ENCODE measurements around the gene SPINK4. TPM values are rescaled to one million over a fixed set of nuclear protein-coding genes. Genes with fewer than 3 reads are reported as not detected.
A peak's percentile ranks its signal among the peaks of the same experiment; 100 is the strongest.

The SPINK4 gene, protein sequence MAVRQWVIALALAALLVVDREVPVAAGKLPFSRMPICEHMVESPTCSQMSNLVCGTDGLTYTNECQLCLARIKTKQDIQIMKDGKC
- not detected for total RNA-seq

DNA sequence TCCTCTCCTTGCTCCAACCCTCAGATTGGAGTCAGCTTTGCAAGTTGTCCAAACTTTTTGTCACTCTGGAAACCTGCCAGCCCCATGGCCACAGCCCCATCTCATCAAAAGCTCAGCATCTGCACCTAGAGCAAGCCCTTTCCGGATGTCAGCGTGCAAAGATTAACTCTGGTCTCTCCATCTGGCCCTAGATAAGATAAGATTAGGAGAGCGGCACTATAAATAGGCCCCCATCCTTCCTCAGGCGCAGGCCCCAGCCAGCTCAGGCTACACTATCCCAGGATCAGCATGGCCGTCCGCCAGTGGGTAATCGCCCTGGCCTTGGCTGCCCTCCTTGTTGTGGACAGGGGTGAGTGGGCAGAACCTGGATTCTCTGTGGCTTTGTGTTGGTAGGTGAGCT lies at the start of gene SPINK4:
TSS of gene SPINK4 (plus strand) at position 247 of the 400 bp plus-strand sequence. CDS start at position 289, 42 bp downstream.
- DNase-seq (ENCODE audit: low spot score): no peak
- no peak for ATAC-seq

- DNase-seq (ENCODE audit: low spot score) (no peak), ATAC-seq (no peak)
These were observed 47.3 kb upstream of the SPINK4 start for GRCh38 chr9:33192493-33193255.

DNA sequence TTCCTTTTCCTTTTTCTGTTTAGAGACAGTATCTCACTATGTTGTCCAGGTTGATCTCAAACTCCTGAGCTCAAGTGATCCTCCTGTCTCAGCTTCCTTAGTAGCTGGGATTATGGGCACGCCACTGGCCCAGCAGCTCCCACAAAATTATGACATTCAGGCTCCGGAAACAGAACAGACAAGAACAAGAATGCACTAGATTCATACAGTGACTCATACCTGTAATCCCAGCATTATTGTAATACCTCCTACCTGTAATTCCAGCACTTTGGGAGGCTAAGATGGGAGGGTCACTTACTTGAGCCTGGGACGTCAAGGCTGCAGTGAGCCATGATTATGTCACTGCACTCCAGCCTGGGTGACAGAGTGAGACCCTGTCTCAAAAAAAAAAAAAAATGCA lies 46.1 kb upstream of the SPINK4 start:
- DNase-seq (ENCODE audit: low spot score) (no peak), ATAC-seq (no peak)

DNA sequence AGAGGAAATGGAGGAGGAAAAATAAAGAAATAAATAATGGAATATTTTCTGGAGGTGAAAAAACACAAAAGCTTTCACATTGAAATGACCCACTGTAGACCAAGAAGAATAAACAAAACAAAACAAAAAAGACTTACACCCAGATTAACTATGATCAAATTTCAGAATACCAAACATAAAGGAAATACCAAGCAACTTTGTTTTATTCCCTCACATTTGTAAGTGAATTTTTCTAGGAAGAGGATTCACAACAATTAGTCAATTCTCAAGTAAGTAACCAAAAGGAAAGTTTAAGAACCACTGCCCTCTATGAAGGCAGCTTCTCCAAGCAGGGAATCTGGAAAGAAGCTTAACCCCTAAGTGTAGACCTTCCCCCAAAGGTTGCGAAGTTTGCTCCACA lies 43.2 kb upstream of the SPINK4 start:
- DNase-seq (ENCODE audit: low spot score) (no peak), ATAC-seq (no peak)

GRCh38 chr9:33197279-33198152 lies 42.5 kb upstream of the SPINK4 start:
- DNase-seq (ENCODE audit: low spot score) (no peak), ATAC-seq (no peak)

GRCh38 chr9:33198165-33198564 lies 41.8 kb upstream of the SPINK4 start:
- no peak for DNase-seq (ENCODE audit: low spot score)
- ATAC-seq: no peak

GRCh38 chr9:33202018-33202417 lies 37.9 kb upstream of the SPINK4 start:
- ATAC-seq (no peak), DNase-seq (ENCODE audit: low spot score) (no peak)

DNA sequence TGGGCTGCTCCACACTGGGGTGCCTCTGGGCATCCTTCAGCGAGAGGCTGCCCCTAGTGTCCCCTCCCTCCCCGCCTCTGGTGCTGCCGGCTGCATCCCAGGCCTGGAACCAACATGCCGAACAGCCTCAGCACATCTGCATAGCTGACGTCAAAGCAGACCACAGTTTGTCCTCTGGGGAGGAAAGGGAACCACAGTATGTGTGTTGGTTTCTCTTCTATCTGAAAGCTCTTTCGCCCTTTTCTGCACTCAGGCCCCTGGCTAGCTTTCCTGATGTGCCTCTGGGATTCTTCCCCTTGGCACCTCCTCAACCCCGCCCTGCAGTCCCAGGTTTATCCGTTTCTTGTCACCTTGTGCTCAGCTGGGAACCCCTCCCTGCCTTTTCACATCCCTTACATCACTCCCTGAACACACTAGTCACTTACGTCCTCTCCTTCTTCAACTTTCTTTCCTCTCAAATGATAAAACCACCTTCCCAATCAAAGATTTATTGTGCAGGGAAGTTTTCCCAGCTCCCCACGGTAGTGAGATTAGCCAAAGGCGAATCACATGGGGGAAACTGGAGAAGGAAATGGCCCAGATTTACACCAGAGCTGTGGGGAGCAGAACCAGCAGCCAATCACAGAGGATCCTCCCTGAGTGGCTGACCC lies 37.3 kb upstream of the SPINK4 start:
- DNase-seq (ENCODE audit: low spot score) (no peak), ATAC-seq (no peak)

- ATAC-seq (no peak), DNase-seq (ENCODE audit: low spot score) (no peak)
These were observed 30.6 kb upstream of the SPINK4 start for GRCh38 chr9:33209394-33209793.

DNA sequence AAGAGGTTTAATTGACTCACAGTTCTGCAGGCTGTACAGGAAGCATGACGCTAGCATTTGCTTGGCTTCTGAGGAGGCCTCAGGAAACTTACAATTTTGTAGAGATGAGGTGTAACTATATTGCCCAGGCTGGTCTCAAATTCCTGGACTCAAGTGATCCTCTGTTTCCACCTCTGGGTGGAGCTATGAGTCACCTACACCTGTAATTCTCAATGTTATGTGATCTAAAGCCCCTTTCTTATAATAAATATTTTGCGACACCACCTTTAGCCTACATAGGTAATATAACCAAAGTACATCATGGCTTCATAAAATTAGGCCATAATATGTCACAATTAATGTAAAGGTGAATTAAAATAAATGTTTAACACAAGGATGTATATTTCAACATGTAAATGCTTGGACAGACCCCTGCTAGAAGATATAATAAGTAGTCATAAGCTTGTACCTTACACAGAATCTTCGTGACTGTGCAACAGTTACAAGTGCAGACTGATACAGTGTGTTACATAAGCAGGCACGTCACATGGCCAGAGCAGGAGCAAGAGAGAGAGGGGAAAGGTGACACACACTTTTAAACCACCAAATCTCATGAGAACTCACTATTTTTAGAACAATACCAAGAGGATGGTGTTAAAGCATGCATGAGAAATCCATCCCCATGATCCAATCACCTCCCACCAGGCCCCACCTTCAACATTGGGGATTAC lies 29.8 kb upstream of the SPINK4 start:
- DNase-seq (ENCODE audit: low spot score) (no peak), ATAC-seq (peak; percentile 71)

DNA sequence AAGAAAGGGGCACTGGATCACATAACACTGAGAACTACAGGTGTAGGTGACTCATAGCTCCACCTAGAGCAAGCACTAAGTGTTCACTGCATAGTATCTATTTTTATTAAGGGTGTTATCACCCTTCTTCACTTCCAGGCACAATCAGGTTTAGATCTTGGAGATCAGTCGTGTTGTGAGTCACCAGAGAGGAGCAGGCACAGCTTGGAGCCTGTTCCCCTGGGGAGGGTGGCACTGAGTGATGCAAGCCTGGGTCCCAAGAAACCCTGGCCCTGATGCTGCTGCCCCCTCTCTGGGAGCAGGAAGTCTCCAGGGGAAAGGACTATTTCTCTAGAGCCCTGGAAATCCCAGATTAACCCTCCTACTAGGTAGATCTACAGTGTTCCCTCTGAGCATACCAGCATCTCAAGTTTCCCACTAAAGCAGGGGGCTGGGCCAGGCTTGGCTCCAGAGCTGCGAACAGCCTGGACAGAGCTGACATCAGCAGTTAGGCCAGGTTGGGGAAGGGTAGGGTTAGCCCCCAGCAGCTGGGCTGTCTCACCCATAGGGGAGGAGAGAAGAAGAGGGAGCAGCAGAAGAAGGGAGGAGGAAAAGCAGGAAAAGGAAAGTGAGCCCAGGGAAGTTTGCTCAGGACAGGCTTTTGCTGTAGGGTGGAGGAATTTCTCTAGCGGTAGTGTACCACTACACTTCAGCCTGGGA lies 28.1 kb upstream of the SPINK4 start:
- ATAC-seq: peak; percentile 31
- DNase-seq (ENCODE audit: low spot score): peak; percentile 33

DNA sequence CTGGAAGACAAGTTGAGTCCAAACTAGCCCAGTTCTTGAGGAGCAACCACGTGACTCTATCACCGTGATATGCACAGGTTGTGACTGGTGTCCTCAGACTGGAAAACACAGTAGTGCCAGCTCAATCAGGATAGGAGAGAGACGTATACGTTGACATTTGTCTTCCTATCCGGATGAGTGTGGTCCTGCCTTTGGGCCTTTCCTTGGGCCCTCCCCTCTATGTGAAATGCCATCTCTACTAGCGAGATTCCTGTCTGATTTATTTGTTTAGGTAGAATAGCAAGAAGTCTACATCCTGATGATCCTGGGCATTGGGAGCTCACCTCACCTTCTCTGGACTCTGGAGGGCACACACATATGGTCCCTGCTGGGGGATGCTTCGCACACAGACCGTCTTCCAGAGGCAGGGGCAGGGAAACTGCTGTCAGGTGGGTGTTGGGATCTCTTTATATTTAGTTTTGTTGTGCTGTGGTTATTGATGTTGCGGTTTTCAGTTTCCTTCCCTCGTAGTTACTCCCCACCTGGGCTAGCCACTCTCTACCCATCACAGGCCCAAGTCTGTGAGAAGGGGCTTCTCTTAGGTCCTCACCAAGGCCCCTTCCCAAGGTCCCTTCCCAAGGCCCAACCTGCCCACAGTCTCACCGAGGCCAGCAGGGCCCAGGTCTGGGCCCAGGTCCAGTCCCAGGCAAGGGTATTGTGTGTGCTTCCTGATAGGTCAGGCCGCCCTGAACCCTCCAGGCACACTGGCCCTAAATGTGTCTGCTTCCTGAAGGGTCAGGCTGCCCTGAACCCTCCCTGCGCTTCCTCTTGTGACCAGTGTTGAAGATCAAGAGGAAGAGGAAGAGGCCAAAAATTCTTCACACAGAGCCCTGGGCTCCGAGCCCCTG lies 19.0 kb upstream of the SPINK4 start:
- DNase-seq (ENCODE audit: low spot score) (no peak), ATAC-seq (peak; percentile 70)

- ATAC-seq (no peak), DNase-seq (ENCODE audit: low spot score) (no peak)
These were observed 18.4 kb upstream of the SPINK4 start for GRCh38 chr9:33221568-33221884.

DNA sequence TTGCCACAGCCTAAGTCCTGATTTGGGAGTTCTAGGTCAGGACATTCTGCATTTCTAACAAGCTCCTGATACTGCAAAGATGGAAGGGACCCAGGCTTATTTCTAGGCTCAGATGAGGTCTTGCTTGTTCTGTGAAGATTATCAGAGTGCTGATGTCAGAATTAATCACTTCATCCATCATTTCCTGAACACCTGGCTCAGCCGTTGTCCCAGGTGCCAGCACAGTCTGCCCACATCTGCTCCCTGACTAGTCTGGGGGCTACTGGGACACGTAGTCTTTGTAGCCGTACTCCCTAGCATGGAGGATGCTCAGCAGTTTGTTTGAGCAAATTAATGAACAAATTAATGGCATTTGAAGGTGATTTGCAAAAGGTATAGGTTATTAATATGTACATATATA lies 17.9 kb upstream of the SPINK4 start:
- DNase-seq (ENCODE audit: low spot score): no peak
- no peak for ATAC-seq

DNA sequence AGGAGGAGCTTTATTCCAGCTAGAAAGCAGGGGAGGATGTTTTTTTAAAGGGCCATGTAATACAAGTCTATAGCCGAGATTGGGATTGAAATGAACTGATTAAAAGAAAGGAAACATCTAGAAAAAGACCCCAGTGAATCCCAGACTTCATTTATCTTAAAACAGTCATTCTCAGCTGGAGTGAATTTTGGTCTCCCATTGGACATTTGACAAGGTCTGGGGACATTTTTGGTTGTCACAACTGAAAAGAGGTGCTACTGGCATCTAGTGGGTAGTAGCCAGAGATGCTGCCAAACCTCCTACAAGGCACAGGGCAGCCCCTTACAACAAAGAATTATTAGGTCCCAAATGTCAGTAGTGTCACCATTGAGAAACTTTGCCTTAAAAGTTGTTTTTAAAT lies 16.3 kb upstream of the SPINK4 start:
- ATAC-seq: no peak
- DNase-seq (ENCODE audit: low spot score): no peak

DNA sequence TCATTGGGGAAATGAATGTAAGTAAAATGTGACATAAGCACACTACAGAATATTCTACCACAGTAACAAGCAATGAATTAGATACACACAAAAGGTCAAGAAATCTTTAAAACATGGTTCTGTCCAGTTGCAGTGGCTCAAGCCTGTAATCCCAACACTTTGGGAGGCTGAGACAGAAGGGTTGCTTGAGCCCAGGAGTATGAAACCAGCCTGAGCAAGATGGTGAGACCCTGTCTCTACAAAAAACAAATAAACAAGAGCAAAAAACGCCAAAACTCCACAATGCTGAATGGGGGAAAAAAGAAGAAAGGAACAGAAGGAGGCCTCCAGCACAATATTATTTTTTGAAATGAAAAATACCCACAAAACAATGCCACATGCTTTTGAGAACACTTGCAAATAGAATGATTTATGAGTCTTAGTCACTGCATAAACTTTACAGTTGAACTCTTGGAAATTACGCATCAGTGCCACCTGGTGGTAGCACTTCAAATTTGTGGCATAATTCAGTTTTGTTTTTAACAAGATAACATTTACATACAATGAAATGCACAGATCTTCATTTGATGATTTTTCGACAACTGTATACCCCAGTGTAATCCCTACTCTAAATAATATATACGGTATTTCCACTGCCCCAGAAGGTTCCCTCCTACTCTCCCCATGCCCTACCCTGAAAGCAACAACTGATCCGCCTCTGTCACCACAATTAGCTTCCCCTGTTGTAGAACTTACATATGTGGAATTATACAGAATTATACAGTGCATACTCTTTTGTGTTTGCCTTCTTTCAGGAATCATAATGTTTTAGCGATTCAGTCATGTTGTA lies 14.4 kb upstream of the SPINK4 start:
- peak; percentile 79 for ATAC-seq
- DNase-seq (ENCODE audit: low spot score): peak; percentile 54

- peak; percentile 30 for ATAC-seq
- DNase-seq (ENCODE audit: low spot score): no peak
These were observed 13.0 kb upstream of the SPINK4 start for GRCh38 chr9:33227008-33227398.

GRCh38 chr9:33227741-33228140 lies 12.2 kb upstream of the SPINK4 start:
- DNase-seq (ENCODE audit: low spot score) (no peak), ATAC-seq (no peak)

Data from left lobe of liver (tissue), 2 donors.